Stimulated activated CD4-positive, alpha-beta T cell treated with anti-CD3 and anti-CD28 coated beads, Interleukin-4, amount 100 ng/mL, for 4 hours (primary cell): ENCODE data around the gene PCLO.

Experiments used
- DNase-seq, 2 experiments: peaks; one replicate each; pipeline ENCODE4 v3.0.0-alpha.2; 2020

The PCLO gene, protein sequence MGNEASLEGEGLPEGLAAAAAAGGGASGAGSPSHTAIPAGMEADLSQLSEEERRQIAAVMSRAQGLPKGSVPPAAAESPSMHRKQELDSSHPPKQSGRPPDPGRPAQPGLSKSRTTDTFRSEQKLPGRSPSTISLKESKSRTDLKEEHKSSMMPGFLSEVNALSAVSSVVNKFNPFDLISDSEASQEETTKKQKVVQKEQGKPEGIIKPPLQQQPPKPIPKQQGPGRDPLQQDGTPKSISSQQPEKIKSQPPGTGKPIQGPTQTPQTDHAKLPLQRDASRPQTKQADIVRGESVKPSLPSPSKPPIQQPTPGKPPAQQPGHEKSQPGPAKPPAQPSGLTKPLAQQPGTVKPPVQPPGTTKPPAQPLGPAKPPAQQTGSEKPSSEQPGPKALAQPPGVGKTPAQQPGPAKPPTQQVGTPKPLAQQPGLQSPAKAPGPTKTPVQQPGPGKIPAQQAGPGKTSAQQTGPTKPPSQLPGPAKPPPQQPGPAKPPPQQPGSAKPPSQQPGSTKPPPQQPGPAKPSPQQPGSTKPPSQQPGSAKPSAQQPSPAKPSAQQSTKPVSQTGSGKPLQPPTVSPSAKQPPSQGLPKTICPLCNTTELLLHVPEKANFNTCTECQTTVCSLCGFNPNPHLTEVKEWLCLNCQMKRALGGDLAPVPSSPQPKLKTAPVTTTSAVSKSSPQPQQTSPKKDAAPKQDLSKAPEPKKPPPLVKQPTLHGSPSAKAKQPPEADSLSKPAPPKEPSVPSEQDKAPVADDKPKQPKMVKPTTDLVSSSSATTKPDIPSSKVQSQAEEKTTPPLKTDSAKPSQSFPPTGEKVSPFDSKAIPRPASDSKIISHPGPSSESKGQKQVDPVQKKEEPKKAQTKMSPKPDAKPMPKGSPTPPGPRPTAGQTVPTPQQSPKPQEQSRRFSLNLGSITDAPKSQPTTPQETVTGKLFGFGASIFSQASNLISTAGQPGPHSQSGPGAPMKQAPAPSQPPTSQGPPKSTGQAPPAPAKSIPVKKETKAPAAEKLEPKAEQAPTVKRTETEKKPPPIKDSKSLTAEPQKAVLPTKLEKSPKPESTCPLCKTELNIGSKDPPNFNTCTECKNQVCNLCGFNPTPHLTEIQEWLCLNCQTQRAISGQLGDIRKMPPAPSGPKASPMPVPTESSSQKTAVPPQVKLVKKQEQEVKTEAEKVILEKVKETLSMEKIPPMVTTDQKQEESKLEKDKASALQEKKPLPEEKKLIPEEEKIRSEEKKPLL (N-terminal part only)

DNA sequence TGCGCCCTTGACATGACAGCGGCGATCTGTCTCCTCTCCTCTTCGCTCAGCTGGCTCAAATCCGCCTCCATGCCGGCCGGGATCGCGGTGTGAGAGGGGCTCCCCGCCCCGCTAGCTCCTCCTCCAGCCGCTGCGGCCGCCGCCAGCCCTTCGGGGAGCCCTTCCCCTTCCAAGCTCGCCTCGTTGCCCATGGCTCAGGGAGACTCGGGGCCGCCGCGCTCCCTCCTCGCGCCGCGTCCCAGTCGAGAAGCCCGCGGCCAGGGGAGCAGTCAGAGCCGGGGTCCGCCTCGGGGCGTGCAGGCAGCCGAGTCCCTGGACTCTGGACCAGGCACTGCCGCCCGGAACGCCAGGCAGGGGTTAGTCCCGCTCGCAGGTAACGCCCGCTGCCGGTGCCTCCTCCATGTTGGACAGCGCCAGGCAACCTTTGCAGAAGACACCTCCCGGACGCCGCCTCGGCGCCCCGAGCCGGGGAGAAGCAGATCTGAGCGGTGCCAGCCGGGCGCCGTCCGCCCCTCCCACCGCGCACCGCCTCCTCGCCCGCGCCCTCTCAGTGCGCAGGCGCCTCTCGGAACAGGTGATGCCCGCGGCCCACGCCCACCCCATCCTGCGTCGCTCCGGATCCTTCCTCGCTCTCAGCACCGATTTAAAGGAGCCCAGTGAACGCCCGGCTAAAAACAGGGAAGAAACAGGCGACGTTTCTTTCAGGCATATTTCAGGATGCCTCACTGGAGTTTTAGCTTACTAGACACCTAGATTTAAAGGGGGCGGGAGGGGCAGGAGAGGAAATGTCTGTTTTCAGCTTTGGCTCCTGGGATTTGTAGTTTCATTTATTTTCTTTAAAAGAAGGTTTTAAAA is at the start of gene PCLO:
TSS of gene PCLO (minus strand) at position 483 of the 855 bp plus-strand sequence. CDS start at position 191, 292 bp downstream.
- peak; percentile 40 to 43 for DNase-seq

GRCh38 chr7:83211685-83212084 is 49.0 kb upstream of the PCLO start:
- no peak for DNase-seq

DNA sequence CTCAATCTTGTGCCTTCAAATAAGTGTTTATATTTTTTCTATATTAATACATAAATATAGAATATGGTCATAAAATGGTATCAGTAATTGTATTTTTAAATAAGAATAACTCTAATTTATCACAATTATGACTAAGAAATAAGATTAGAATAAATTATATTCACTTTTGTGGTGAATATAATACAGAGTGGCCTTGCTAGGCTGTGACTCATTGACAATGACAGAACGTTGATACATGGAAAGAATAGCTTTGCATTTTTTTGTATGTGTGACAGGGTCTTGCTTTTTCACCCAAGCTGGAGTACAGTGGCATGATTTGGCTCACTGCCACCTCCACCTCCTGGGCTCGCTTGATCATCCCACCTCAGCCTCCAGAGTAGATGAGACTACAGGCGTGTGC is 47.8 kb upstream of the PCLO start:
- no peak for DNase-seq

- DNase-seq = no peak
Measured at GRCh38 chr7:83204715-83205114, 42.0 kb upstream of the PCLO start.

- DNase-seq = no peak
Measured at GRCh38 chr7:83201355-83201754, 38.7 kb upstream of the PCLO start.

- no peak for DNase-seq
Measured at GRCh38 chr7:83190659-83191389, 28.1 kb upstream of the PCLO start.

DNA sequence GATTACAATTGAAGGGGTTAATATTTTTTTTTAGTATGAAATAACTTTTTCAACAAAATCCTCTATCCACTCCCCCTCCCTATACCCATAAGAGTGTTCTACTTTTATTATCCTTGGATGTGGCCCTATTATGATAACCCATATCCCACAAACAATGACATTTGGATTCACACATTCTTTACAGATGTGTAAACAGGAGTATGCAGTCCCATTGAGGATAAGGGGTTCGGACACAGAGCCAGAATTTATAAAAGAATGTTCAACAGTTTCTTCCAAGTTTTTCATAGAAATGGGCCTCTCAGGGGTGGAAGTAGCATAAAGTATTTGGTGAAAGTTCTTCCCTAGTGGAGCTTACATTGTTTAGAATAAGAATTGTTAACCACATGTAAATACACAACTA is 16.1 kb upstream of the PCLO start:
- no peak for DNase-seq

DNA sequence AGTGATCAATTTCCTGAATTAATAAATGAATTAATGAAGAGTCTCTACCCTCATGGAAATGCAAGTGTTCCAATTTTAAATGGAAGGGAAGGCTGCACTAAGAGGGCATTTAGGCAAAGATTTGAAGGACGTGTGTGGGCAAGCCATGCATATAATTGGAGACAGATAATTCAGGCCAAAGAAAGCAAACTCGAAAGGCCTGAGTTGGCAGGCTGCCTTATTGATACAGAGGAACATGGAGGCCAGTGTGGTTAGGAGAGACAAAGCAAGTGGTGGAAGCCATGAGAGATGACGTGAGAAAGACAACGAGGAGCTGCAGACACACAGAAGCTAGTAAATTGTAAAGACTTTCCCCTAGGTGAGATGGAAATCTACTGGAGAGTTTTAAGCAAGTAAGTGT is 15.4 kb upstream of the PCLO start:
- DNase-seq = no peak

GRCh38 chr7:83173664-83174063 is 11.0 kb upstream of the PCLO start:
- DNase-seq = no peak

- DNase-seq = no peak
Measured at GRCh38 chr7:83166781-83167180, 4.1 kb upstream of the PCLO start.

- DNase-seq = no peak
Measured at GRCh38 chr7:83161899-83162401, 734 bp downstream of the PCLO start.

DNA sequence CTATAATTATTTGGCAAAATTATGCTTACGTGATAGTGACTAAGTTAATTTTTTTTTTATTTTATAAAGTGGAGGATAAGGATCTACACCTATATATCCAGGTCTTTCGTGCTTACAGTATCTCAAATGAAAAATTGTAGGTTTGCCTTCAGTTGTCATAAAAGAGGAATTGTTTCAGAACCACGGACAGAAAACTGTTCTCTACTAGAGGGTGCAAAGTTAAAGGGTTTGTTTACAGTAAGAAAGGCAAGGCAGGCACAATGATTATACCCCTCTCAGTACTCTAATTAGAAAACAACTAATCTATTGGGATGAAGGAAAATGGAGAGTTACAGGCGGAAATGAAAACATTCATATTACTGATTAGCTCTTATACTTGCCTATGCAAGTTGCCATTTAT is 1.5 kb downstream of the PCLO start:
- DNase-seq = no peak

DNA sequence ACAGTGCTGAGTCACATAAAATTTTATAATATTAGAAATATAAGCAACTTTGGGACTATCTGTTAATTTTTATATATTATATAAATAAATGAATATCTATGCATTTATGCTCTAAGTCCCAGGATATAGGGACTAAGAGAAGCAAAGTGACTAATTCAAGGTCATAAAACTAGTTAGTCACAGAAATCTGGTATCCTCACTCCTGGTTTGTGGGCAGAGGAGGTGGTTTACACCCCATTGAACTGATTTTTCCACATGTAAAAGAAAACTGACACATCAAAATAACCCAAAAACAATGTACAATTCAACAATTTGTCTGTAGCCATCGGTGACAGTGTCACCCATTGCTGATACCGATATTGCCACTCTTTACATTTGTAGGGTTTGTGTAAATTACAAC is 3.0 kb downstream of the PCLO start:
- no peak for DNase-seq

DNA sequence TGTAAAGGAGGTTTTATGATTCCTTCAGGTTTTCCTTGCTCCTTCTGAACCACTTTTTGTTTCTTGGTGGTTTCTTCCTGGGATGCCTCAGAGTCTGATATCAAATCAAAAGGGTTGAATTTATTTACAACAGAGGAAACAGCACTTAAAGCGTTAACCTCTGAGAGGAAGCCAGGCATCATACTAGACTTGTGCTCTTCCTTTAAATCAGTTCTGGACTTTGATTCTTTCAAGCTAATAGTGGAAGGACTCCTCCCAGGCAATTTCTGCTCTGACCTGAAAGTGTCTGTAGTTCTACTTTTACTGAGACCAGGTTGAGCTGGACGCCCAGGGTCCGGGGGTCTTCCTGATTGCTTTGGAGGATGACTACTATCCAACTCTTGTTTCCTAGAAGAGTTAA is 6.7 kb downstream of the PCLO start:
- no peak for DNase-seq

DNA sequence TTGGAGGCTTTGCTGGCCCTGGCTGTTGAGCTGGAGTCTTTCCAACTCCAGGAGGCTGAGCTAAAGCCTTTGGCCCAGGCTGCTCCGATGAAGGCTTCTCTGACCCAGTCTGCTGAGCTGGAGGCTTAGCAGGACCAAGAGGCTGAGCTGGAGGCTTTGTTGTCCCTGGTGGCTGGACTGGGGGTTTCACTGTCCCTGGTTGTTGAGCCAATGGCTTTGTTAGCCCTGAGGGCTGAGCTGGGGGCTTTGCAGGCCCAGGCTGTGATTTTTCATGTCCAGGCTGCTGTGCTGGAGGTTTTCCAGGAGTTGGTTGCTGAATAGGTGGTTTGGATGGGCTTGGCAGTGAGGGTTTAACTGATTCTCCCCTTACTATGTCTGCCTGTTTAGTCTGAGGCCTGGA is 7.3 kb downstream of the PCLO start:
- no peak for DNase-seq

DNA sequence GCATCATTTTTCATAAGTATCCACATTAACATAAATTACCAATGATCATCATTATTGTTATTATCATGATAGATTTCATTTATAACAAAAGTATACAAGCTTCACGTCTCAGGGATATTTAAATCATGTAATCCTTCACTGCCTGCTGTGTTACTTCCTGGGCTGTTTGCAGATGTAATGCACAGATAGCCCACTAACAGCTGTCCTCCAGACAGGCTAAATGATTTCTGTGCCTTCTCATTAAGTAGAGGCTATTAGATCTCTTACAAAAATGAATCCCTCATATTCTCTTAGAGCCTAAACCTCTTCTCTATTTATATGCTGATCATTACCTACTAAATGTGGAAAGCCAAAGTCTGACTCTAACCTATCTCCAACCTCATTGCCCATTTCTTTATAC is 9.3 kb downstream of the PCLO start:
- no peak for DNase-seq

GRCh38 chr7:83150310-83150709 is 12.4 kb downstream of the PCLO start:
- DNase-seq = no peak

- no peak for DNase-seq
Measured at GRCh38 chr7:83149466-83149865, 13.2 kb downstream of the PCLO start.

GRCh38 chr7:83148776-83149175 is 13.9 kb downstream of the PCLO start:
- no peak for DNase-seq

DNA sequence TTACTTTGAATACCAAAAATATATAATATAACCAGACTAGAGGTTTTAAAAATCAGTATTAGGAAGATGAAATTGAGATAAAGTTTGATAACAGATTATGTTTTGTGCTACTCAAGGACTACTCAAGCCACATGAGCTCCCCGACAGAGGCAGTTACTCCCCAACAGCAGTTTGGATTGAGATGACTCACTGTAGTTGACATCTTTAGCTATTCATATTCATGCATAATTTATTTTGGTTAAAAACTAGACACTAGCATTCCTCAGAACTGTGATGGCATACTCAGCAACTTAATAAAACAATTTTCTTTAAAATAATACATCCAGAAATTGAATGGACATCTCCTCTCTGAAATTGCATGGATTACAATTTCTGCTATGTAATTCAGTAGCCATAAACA is 19.6 kb downstream of the PCLO start:
- DNase-seq = no peak

- no peak for DNase-seq
Measured at GRCh38 chr7:83142365-83142764, 20.3 kb downstream of the PCLO start.
